ENCODE data around the gene CCDC194. TPM values are rescaled to one million over a fixed set of nuclear protein-coding genes. Genes with fewer than 3 reads are reported as not detected.

CCDC194 gene
- total RNA-seq, 4 donors from 2014 or later, result not detected

GRCh38 chr19:17390665-17391370, 3.2 kb downstream of the CCDC194 start:
- no peaks in the 10 kb centered on the region for H3K9me3 ChIP-seq
- H3K36me3 ChIP-seq, result no peaks in the 10 kb centered on the region
- 0% methylated on average over 15 of the region's 50 CpGs for WGBS
- H3K4me3 ChIP-seq, result peak overlapping the region; percentile 43
- H3K27me3 ChIP-seq, result peaks cover 14% of the 10 kb centered on the region
- DNase-seq (ENCODE audit: low spot score in 2 of 2), result peak; percentile 93 to 96
- TF ChIP-seq EP300 (IDR thresholded peaks at IDR 0.05), result no peak
- TF ChIP-seq CTCF (IDR thresholded peaks at IDR 0.05), result peak; percentile 56 to 91
- no peak for TF ChIP-seq POLR2A (IDR thresholded peaks at IDR 0.05)
- no peak overlapping the region for H3K27ac ChIP-seq
- H3K4me1 ChIP-seq, result peaks cover 24% of the 10 kb centered on the region

- no peak overlapping the region for H3K27ac ChIP-seq
- DNase-seq (ENCODE audit: low spot score in 2 of 2), result no peak
- no peaks in the 10 kb centered on the region for H3K9me3 ChIP-seq
- WGBS, result 88% methylated on average over 3 of the region's 37 CpGs
- TF ChIP-seq POLR2AphosphoS5 (IDR thresholded peaks at IDR 0.05) (no peak), POLR2A (IDR thresholded peaks at IDR 0.05) (no peak), EP300 (IDR thresholded peaks at IDR 0.05) (no peak), CTCF (IDR thresholded peaks at IDR 0.05) (no peak)
- peak overlapping the region; percentile 43 for H3K4me3 ChIP-seq
- H3K4me1 ChIP-seq, result peaks cover 25% of the 10 kb centered on the region
- peaks cover 14% of the 10 kb centered on the region for H3K27me3 ChIP-seq
- no peaks in the 10 kb centered on the region for H3K36me3 ChIP-seq
Measured at GRCh38 chr19:17389957-17390664, 3.9 kb downstream of the CCDC194 start.

GRCh38 chr19:17389288-17389687, 4.7 kb downstream of the CCDC194 start:
- WGBS, result 22% methylated on average over 1 of the region's 1 CpG
- H3K36me3 ChIP-seq, result no peaks in the 10 kb centered on the region
- H3K4me1 ChIP-seq, result peaks cover 21% of the 10 kb centered on the region
- TF ChIP-seq EP300 (IDR thresholded peaks at IDR 0.05) (no peak), POLR2AphosphoS5 (IDR thresholded peaks at IDR 0.05) (no peak), POLR2A (IDR thresholded peaks at IDR 0.05) (no peak), CTCF (IDR thresholded peaks at IDR 0.05) (no peak)
- H3K27ac ChIP-seq, result no peak overlapping the region
- no peaks in the 10 kb centered on the region for H3K9me3 ChIP-seq
- DNase-seq (ENCODE audit: low spot score in 2 of 2), result no peak
- no peak overlapping the region for H3K4me3 ChIP-seq
- H3K27me3 ChIP-seq, result peaks cover 9% of the 10 kb centered on the region

GRCh38 chr19:17385878-17386611, 8.0 kb downstream of the CCDC194 start:
- no peak for DNase-seq (ENCODE audit: low spot score in 2 of 2)
- Histone ChIP-seq H3K36me3 (no peaks in the 10 kb centered on the region), H3K27me3 (no peaks in the 10 kb centered on the region), H3K9me3 (no peaks in the 10 kb centered on the region), H3K4me1 (peaks cover 21% of the 10 kb centered on the region), H3K4me3 (no peak overlapping the region), H3K27ac (no peak overlapping the region)
- TF ChIP-seq POLR2A (IDR thresholded peaks at IDR 0.05) (no peak), POLR2AphosphoS5 (IDR thresholded peaks at IDR 0.05) (no peak), CTCF (IDR thresholded peaks at IDR 0.05) (peak; percentile 86 to 89), EP300 (IDR thresholded peaks at IDR 0.05) (no peak)
- 41% methylated on average over 10 of the region's 20 CpGs for WGBS

Measured in suprapubic skin (tissue), 4 donors.